ENCODE data around the gene GPATCH2L.

DNA sequence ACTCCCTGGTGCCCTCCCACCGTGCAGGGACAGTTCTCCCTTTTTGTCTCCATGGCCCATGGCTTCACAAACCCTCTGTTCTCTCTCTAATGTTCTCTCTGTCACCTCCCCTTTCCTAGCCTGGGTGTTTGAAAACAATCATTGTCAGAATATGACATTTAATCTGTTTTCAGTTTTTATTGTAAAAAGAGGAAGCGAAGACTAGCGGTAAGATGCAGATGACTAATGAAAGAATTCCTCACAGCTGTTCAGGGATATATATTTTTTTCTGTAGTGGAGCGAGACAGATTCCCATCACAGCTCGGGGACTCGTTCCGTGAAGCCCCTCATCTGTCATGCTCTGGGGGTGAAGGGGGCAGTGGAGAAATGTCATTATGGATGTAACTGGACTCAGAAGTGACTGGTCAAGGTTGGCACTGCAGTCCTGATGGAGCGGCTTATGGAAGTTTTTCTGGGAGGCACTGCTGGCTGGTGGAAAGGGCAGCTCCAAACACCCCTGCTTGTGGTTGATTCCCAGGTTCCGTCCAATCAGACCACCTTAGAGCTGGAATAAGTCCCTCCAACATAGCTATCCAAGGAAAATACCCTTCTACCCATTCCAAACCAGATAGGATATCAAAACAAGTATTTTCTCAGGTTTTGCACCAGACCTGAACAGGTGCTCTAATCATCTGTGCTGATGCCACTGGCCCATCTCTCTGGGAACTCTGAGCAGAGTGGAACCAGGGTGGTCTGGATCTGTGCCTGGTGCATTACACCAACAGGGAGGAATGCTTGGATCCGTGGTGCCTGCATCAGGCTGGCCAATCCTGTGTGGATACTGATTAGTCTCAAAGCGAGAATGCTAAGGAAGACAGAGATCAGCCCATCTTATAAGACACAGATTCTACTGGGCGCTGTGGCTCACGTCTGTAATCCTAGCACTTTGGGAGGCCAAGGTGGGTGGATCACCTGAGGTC is 84.7 kb downstream of the GPATCH2L start:
- TF ChIP-seq, protein P1, sequence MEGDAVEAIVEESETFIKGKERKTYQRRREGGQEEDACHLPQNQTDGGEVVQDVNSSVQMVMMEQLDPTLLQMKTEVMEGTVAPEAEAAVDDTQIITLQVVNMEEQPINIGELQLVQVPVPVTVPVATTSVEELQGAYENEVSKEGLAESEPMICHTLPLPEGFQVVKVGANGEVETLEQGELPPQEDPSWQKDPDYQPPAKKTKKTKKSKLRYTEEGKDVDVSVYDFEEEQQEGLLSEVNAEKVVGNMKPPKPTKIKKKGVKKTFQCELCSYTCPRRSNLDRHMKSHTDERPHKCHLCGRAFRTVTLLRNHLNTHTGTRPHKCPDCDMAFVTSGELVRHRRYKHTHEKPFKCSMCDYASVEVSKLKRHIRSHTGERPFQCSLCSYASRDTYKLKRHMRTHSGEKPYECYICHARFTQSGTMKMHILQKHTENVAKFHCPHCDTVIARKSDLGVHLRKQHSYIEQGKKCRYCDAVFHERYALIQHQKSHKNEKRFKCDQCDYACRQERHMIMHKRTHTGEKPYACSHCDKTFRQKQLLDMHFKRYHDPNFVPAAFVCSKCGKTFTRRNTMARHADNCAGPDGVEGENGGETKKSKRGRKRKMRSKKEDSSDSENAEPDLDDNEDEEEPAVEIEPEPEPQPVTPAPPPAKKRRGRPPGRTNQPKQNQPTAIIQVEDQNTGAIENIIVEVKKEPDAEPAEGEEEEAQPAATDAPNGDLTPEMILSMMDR (conservative IDR thresholded peaks at IDR 0.05 in 1 of 2, IDR thresholded peaks at IDR 0.05 in 1 of 2; ENCODE audit: low read depth in 1 of 2, low read length in 2 of 2) = no peak
- no peak for TF ChIP-seq EZH2 (IDR thresholded peaks at IDR 0.05; ENCODE audit: low read length, missing control alignments)
